Heart left ventricle (tissue), 16 donors: Measurements from ENCODE around the gene RABEP1. TPM values are rescaled to one million over a fixed set of nuclear protein-coding genes. Genes with fewer than 3 reads are reported as not detected.
"Not testable (repeated sequence)": the region's sequence is repeated elsewhere in the genome, so short reads cannot be mapped to it uniquely, and the experiment has no call there.

Experiments
- ATAC-seq, 4 donors: fragments of 200-7000 bp; cut with Tn5 transposase; one replicate each; pipeline ENCODE4 v1.9.1; 2020 to 2022; ENCODE audit warnings: moderate library complexity in 4 of 4, mild to moderate bottlenecking in 3 of 4, moderate number of reproducible peaks in 1 of 4
- DNase-seq, 5 donors: peaks; one replicate each; pipeline ENCODE4 v3.0.0-alpha.2; 2020
- H3K27ac ChIP-seq, 12 donors: fragments of 200-600 bp; sonication (generic) in 4 of 12; one replicate each; pipeline versions ENCODE4 v1.5.0 to v1.8.0; 2016 to 2022; ENCODE audit warnings: mild to moderate bottlenecking in 2 of 12
- H3K27me3 ChIP-seq, 9 donors: fragments of 200-600 bp; sonication (generic) in 2 of 9; one replicate each; pipeline versions ENCODE4 v1.5.1 to v1.8.0; 2016 to 2022; ENCODE audit warnings: mild to moderate bottlenecking in 3 of 9
- H3K36me3 ChIP-seq, 9 donors: fragments of 200-600 bp; sonication (generic) in 2 of 9; one replicate each; pipeline versions ENCODE4 v1.5.0 to v1.8.0; 2018 to 2022; ENCODE audit warnings: mild to moderate bottlenecking in 2 of 9
- H3K4me1 ChIP-seq, 12 donors: fragments of 200-600 bp; sonication (generic) in 4 of 12; one replicate each; pipeline versions ENCODE4 v1.5.0 to v1.8.0; 2016 to 2022; ENCODE audit warnings: mild to moderate bottlenecking in 3 of 12
- H3K4me3 ChIP-seq, 12 donors: fragments of 200-600 bp; sonication (generic) in 4 of 12; one replicate each; pipeline versions ENCODE4 v1.5.0 to v1.8.0; 2017 to 2022; ENCODE audit warnings: mild to moderate bottlenecking in 9 of 12, moderate library complexity in 4 of 12
- H3K9me3 ChIP-seq, 12 donors: fragments of 200-600 bp; sonication (generic) in 4 of 12; one replicate each; pipeline versions ENCODE4 v1.5.0 to v1.8.0; 2016 to 2022; ENCODE audit warnings: mild to moderate bottlenecking in 1 of 12
- CTCF ChIP-seq, 12 donors: fragments of 200-600 bp; sonication (generic) in 4 of 12; IDR thresholded peaks; one replicate each; pipeline versions ENCODE4 v1.5.0 to v1.8.0; 2018 to 2022; ENCODE audit warnings: antibody characterized with exemption in 12 of 12, mild to moderate bottlenecking in 5 of 12
- POLR2A ChIP-seq, 2 donors: fragments of 450-650 bp; IDR thresholded peaks; one replicate each; pipeline ENCODE4 v1.6.1; 2017; ENCODE audit warnings: antibody characterized with exemption in 2 of 2, mild to moderate bottlenecking in 2 of 2, moderate library complexity in 2 of 2
- WGBS, 4 donors: extraction: QIAGEN DNeasy Blood & Tissue Kit in 2 of 4; methylation state at CpG; one replicate each; pipeline versions ENCODE4 v1.1.5 to v1.1.7; 2013 to 2018; 5-methylcytosine and 5-hydroxymethylcytosine counted together
- intact Hi-C, 10 donors: fragments of 100-400 bp; cut with DNase I; formaldehyde crosslinking; loops; one replicate each; pipeline versions ENCODE4 v1.11.1 to v1.14.2; 2022
- long read RNA-seq, 3 donors: library from polyadenylated mRNA; unstranded; transcript quantifications; one replicate each; pipeline ENCODE4 v2.0.0, GENCODE V29; 2020 to 2021
- polyA plus RNA-seq, 2 donors: library from polyadenylated mRNA; stranded (reverse); fragments of 200-250 nt; gene quantifications; one replicate each; pipeline ENCODE4 v1.2.3, GENCODE V29; 2013
- total RNA-seq, 9 donors: library from RNA; depleted of rRNA in 2 of 9; stranded (reverse); fragments of >200 nt in 2 of 9; fragmentation: NEBNext Ultra II Directional in 3 of 9; extraction: Animal tissue kit (Norgen Biotek cat#: 25700) in 3 of 9; gene quantifications; one replicate each; pipeline versions ENCODE4 v1.1.0 to v1.2.4, GENCODE V29; 2016 to 2023
- donor health status: ischemic (EF 13 %, LVEDD 7.1; RV severe dilation, severe dysfunction).
- donor health status: healthy with polysubstance abuse.
- donor health status: DM: no; HTN: yes; CAD: no.
- donor health status: DM: no; HTN: no; CAD: no.
- donor health status: ischemic (EF 25% LVEDD 6.9; RV normal size, moderate dysfunction).
- donor health status: ischemic (EF 25% LVEDD 5.7; RV mildly dilated, moderate dysfunction).
- donor health status: healthy.
- donor health status: DM: yes; HTN: yes; CAD: no.
- donor health status: ischemic (EF 35%, LVEDD 5.7; RV mildly dilated, moderate dysfunction).
- donor health status: nonischemic (EF 11% LVEDD 7.7; RV severe dilation, severe dysfunction).
- donor health status: DM: yes; HTN: yes; CAD: no.
- donor health status: PGD.
- donor health status: ischemic (EF 29% LVEDD 5.4; RV normal size, mild dysfunction).
- donor health status: nonischemic (EF 23%, LVEDD 6.1; RV moderate dilation, normal function).

The RABEP1 gene
- 10 to 100 TPM; 42.6 to 70.4 (median 54.1) TPM for total RNA-seq
- 10 to 100 TPM; 23.5 to 34.8 TPM for polyA plus RNA-seq
- long read RNA-seq, donor 1, full-length matches to known transcripts = 63 of 111 reads
- long read RNA-seq, donor 1, partial matches to known transcripts = 34 of 111 reads
- long read RNA-seq, donor 1, other reads (novel, unspliced or antisense) = 14 of 111 reads
- long read RNA-seq, donor 2, full-length matches to known transcripts = 57 of 149 reads
- long read RNA-seq, donor 2, partial matches to known transcripts = 75 of 149 reads
- long read RNA-seq, donor 2, other reads (novel, unspliced or antisense) = 17 of 149 reads
- long read RNA-seq, donor 3, full-length matches to known transcripts = 67 of 104 reads
- long read RNA-seq, donor 3, partial matches to known transcripts = 27 of 104 reads
- long read RNA-seq, donor 3, other reads (novel, unspliced or antisense) = 10 of 104 reads

GRCh38 chr17:5281814-5282641 is at the start of gene RABEP1:
Gene RABEP1 (plus strand): TSS chr17:5282284. CDS start chr17:5282487, 203 bp downstream.
- peaks cover 0 to 3% (median 0%) of the 10 kb centered on the region in 9 donors for H3K36me3 ChIP-seq
- WGBS, 4 donors = 1 to 2% (median 2%) methylated on average over 36 to 98 of the region's 98 CpGs
- peak; percentile 85 to 95 (median 94) for ATAC-seq
- peaks cover 0 to 40% (median 31%) of the 10 kb centered on the region in 12 donors for H3K4me1 ChIP-seq
- H3K27ac ChIP-seq = peak within 1 kb of the TSS; percentile 87 to 97 (median 93)
- no peaks in the 10 kb centered on the region for H3K27me3 ChIP-seq
- peak; percentile 94 to 98 (median 95) for DNase-seq
- TF ChIP-seq CTCF (IDR thresholded peaks at IDR 0.05) (peak in 3 of 12 donors; percentile 12 to 31 (median 30)), POLR2A (IDR thresholded peaks at IDR 0.05) (peak; percentile 38 to 91)
- intact Hi-C loops = loop anchor here in 1 of 10 donors (10.0 kb wide), 1 partner anchor 87 kb away; the partner anchor contains the start of gene ZNF594
- no peaks in the 10 kb centered on the region for H3K9me3 ChIP-seq
- H3K4me3 ChIP-seq = peak within 1 kb of the TSS; percentile 63 to 99 (median 83)

GRCh38 chr17:5233492-5233891 is 48.6 kb upstream of the RABEP1 start:
- intact Hi-C loops, H3K9me3 ChIP-seq, DNase-seq, H3K36me3 ChIP-seq, ATAC-seq, H3K27me3 ChIP-seq: not testable (repeated sequence)
- H3K4me1 ChIP-seq = peaks cover 0 to 58% (median 0%) of the 10 kb centered on the region in 12 donors
- peak overlapping the region in 3 of 12 donors; percentile 12 to 88 (median 34) for H3K27ac ChIP-seq
- H3K4me3 ChIP-seq = peak overlapping the region in 2 of 12 donors; percentile 12 to 56
- 92 to 95% (median 95%) methylated on average over 7 of the region's 7 CpGs for WGBS, 4 donors

- H3K9me3 ChIP-seq = no peaks in the 10 kb centered on the region
- ATAC-seq (peak; percentile 42 to 78 (median 64)), DNase-seq (peak in 4 of 5 donors; percentile 32 to 51 (median 44))
- intact Hi-C loops = loop anchor here in 1 of 10 donors (5.0 kb wide), 1 partner anchor 38 kb away; no protein-coding TSS in a partner anchor
- WGBS, 4 donors = 86 to 91% (median 89%) methylated on average over 12 to 19 of the region's 19 CpGs
- H3K4me1 ChIP-seq = peaks cover 0 to 45% (median 0%) of the 10 kb centered on the region in 12 donors
- no peaks in the 10 kb centered on the region for H3K27me3 ChIP-seq
- peak within 1 kb of the TSS in 4 of 12 donors; percentile 2 to 56 (median 18) for H3K4me3 ChIP-seq
- peaks cover 0 to 10% (median 0%) of the 10 kb centered on the region in 9 donors for H3K36me3 ChIP-seq
- no peak for TF ChIP-seq POLR2A (IDR thresholded peaks at IDR 0.05)
- TF ChIP-seq CTCF (IDR thresholded peaks at IDR 0.05) = no peak
- H3K27ac ChIP-seq = peak within 1 kb of the TSS in 3 of 12 donors; percentile 12 to 88 (median 34)
Observed at GRCh38 chr17:5234645-5235576, 47.2 kb upstream of the RABEP1 start, which contains the start of gene SCIMP. Gene SCIMP (minus strand): TSS chr17:5234860. CDS start chr17:5234755, 105 bp downstream.
